HG03442 (cell line): Measurements from ENCODE around the gene PPP1R13L.

ENCODE experiments used
- ATAC-seq: cut with Tn5 transposase; IDR thresholded peaks from one replicate; pipeline ENCODE4 v1.9.1; 2021; ENCODE audit warnings: mild to moderate bottlenecking, moderate library complexity; ENCODE audit not compliant: unreplicated experiment

The PPP1R13L gene

DNA sequence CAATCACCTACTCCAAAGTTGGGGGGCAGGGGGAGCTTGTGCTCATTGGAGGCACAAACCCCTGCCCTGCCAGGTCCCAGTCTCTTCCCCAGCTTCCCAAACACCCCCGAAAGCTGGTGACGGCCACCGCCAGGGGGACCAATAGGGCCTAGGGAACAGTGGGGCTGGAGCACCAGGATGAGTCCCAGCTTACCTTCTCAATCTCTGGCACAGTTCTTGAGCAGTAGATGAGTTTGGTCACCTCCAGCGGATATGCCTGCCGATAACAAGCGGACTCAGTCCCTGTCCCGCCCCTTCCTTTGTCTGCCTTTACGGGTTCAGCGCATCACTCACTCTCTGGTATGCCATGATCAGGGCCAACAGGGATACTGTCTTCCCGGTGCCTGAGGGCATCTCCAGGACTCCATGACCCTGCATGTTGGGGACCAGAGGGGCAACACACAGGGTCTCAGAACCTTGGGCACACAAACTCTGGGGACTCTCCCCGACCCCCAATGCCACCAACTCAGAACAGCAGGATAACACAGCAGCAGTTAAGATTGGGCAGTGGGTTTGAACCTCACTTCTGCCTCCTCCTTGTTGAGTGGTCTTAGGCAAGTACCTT is 36.0 kb downstream of the PPP1R13L start:
- ATAC-seq, result no peak

GRCh38 chr19:45368127-45368526 is 36.7 kb downstream of the PPP1R13L start:
- ATAC-seq, result no peak

GRCh38 chr19:45364696-45365095 is 40.2 kb downstream of the PPP1R13L start:
- ATAC-seq, result no peak

- no peak for ATAC-seq
Observed at GRCh38 chr19:45363861-45364459, 40.9 kb downstream of the PPP1R13L start.

GRCh38 chr19:45362291-45362690 is 42.6 kb downstream of the PPP1R13L start:
- ATAC-seq, result no peak

- no peak for ATAC-seq
Observed at GRCh38 chr19:45361608-45362007, 43.3 kb downstream of the PPP1R13L start.

DNA sequence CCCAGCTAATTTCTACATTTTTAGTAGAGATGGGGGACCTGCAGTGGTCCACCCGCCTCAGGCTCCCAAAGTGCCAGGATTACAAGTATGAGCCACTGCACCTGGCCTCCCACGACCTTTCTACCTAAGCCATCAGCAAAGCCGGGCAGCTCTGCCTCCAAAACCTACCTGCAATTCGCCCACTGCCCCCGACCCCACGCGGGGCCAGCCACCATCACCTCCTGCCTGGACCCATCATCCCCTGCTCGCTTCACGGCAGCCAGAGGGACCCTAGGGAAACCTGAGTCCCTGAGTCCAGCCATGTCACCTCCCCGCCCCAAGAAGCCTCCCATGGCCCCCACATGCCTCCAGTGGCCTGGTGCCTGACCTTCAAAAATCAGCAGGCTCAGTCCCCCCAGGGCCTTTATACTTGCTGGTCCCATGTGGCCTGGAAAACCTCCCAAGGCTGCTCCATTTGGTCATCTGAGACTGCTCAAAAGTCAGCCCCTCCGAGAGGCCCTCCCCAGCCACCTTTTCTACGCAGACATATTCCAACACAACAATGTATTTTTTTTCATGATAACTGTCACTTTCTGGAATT is 46.6 kb downstream of the PPP1R13L start:
- no peak for ATAC-seq

DNA sequence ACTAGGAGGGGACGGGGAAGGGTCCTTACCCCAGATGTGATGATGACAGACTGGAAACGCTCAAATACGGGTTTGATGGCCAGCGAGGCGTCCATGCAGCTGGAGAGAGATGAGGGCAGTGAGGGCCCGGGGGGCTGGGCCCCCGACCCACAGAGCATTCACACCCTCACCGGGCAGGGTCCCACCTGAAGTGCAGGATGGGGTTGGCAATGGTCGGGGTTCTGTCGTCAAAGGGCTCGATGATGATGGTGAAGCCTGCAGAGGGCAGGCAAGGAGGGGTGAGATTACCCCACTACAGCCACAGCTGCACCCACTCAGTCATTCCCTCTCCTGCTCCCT is 47.5 kb downstream of the PPP1R13L start:
- ATAC-seq, result no peak

DNA sequence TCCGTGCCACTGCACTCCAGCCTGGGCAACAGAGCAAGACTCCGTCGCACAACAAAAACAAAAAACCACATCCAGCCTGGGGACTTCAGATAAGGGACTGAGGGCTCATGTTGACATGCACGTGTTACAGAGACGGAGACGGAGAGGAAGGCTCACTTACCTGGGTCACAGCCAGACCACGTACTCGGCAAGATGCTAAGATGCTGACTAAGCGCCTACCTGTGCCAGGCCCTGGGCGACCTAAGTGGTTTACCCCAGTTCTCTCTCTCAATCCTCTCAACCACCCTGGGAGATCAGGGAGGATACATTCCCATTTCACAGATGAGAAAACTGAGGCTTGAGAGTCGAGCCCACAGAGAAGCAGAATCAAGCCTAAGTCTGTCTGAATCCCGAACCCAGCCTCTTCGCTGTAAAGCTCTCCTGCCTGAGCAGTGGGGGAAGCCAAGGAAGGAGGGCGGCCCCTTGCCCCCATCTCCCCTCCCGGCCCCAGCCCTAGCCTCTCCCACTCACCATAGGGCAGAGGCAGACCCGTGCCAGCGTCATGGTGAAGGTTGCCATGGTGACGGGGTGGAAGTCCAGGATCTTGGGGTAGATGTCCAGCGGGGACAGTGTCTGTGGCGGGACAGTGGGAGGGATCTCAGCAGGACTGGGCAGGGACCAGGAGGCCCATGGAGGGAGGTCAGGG is 48.0 kb downstream of the PPP1R13L start:
- ATAC-seq, result no peak

- ATAC-seq, result no peak
Observed at GRCh38 chr19:45355910-45356309, 49.0 kb downstream of the PPP1R13L start.

DNA sequence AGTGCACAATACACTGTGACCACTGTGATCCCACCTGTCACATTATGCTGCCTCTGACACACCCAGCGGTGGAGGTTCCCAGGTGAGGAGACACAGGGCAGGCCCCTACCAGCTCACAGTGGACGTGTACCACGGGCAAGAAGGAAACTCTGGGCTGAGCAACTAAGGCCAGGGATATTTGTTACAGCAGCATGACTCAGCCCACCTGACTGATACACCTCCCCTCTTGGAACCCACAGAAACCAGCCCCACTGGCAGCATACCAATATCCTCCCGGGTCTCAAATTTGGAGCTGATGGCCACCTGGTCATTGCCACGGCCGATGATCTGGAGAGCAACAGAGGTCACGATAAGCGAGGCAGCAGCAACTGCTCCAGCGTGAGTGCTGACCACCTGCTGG is 49.5 kb downstream of the PPP1R13L start:
- no peak for ATAC-seq

DNA sequence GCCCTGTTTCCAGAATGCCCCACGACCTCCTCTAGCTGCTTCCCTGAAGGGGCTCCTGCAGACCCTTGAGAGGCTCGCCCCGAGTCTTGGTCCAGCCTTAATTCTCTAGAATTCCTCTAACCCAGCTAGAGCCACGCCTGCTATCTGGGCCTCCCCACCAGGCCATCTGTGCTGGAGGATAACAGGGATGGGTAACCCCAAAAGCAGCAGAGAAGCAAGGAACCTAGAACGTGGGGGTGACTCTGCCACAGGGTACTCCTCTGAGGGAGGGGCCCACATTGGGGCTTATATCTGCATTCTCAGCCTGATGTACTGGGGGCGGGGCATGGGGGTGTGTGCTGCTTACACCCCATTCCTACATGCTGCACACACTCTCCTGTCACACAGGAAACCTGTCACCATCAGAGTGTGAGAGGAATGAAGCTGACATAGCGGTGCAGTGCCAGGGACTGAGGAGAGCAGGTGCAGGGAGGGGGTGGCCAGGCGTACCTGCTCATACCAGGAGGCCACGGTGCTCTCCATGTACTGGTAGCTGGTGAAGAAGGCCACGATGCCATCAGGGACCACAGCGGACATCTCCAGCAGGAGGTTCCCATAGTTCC is 50.5 kb downstream of the PPP1R13L start:
- no peak for ATAC-seq

GRCh38 chr19:45352914-45353796 is 51.7 kb downstream of the PPP1R13L start:
- no peak for ATAC-seq

DNA sequence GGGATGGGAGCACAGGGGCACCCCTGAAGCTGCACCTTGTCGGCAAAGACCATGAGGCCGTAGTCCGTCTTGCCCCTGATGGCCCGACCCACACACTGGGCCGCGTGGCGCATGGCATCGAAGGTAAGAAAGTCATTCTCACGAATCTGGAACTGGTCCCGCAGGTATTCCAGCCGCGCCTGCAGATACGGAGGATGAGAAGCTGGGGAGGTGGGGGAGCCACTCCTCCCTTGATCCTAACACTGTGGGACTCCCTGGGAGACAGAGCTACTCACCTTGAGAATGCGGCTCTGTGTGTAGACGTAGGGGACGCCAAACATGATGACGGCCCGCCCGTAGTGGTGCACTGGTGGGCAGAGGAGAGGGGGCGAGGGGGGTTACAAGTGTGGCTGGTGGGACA is 52.4 kb downstream of the PPP1R13L start:
- ATAC-seq, result no peak

DNA sequence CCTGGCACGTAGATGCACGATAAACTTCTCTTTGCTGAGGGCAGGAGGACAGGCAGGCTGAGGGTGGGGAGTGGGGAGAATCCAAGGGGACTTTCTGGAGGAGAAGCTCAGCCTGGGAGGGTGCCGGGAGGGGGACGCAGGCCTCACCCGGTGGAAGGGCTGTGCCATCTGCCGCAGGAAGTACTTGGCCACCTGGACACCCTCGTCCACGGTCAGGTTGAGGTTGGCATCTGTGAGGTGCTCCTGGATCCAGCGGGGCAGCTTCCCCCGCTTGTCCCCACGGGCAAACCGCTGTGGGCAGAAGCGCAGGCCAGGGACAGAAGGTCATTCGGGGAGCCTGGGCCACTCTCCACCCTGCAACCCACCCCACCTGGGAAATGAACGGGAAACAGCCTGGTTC is 52.8 kb downstream of the PPP1R13L start:
- ATAC-seq, result no peak

- ATAC-seq, result no peak
Observed at GRCh38 chr19:45351401-45351952, 53.4 kb downstream of the PPP1R13L start.

DNA sequence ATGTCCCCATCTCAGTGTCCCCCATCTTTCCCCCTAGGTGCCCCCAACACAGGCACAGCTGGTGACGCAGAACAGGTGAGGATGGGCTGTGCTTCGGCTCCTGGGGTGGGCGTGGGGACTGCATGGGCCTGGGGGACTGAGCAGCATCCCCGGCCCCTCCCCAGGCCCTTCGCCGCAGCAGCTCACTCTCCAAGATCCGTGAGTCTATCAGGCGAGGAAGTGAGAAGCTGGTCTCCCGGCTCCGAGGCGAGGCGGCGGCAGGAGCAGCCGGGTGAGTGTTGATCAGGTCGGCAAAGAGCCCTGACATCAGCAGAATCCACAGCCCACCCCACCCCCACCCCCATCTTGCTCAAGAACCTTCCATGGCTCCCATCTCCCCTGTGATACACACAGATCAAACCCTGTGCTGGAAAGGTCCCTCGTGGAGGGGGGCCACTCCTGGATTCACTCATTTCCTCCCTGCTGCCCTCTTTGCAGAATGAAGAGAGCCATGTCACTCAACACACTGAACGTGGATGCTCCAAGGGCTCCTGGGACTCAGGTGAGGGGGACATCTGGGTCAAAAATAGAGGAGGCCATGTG is 54.3 kb downstream of the PPP1R13L start:
- ATAC-seq, result no peak

DNA sequence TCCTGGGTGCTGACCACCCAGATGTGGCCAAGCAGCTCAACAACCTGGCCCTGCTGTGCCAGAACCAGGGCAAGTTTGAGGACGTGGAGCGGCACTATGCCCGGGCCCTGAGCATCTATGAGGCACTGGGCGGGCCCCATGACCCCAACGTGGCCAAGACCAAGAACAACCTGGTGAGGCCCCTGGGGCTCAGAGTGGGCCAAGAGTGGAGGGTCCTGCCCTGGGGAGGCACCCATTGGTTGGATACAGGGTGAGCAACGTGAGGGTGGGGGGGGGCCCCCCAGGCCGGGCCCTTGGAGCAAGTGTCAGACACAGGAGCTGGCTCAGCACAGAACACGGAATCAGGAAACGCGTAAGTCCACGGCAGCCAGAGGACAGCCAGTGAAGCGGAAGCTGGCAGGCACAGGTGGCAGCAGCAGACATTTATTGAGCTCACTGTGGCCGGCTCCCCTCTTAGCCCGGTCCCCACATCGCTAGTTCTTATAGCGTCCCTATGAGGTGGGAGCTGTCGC is 55.4 kb downstream of the PPP1R13L start:
- ATAC-seq, result no peak

- ATAC-seq, result no peak
Observed at GRCh38 chr19:45349126-45349415, 55.8 kb downstream of the PPP1R13L start.
